Left ventricle myocardium inferior (tissue), 1 donor: ENCODE measurements around the gene TMCO4. TPM values are rescaled to one million over a fixed set of nuclear protein-coding genes. Genes with fewer than 3 reads are reported as not detected.
A peak's percentile ranks its signal among the peaks of the same experiment; 100 is the strongest.

ENCODE experiments used
- DNase-seq: peaks from one replicate; pipeline ENCODE4 v3.0.0-alpha.2; 2020
- H3K27ac ChIP-seq: fragments of 200-600 bp; replicated peaks from 2 replicates; pipeline ENCODE4 v1.8.0; 2021
- H3K27me3 ChIP-seq: fragments of 200-600 bp; 2 replicates; pipeline ENCODE4 v1.8.0; 2021; ENCODE audit warnings: low read depth
- H3K36me3 ChIP-seq: fragments of 200-600 bp; 2 replicates; pipeline ENCODE4 v1.8.0; 2021
- H3K4me1 ChIP-seq: fragments of 200-600 bp; 2 replicates; pipeline ENCODE4 v1.8.0; 2021
- H3K4me3 ChIP-seq: fragments of 200-600 bp; 2 replicates; pipeline ENCODE4 v1.8.0; 2021; ENCODE audit warnings: mild to moderate bottlenecking, moderate library complexity
- H3K9me3 ChIP-seq: fragments of 200-600 bp; replicated peaks from 2 replicates; pipeline ENCODE4 v1.8.0; 2021
- intact Hi-C: fragments of 100-400 bp; cut with micrococcal nuclease; formaldehyde crosslinking; loops from one replicate; pipeline ENCODE4 v1.11.0; 2022
- total RNA-seq: library from RNA; stranded (reverse); fragmentation: NEBNext Ultra II Directional; extraction: Animal tissue kit (Norgen Biotek cat#: 25700); gene quantifications from one replicate; pipeline ENCODE4 v1.2.1, GENCODE V29; 2021
- TF ChIP-seq, protein P1 (sequence below): fragments of 200-600 bp; IDR thresholded peaks from 2 replicates; pipeline ENCODE4 v1.8.0; 2021; ENCODE audit warnings: antibody characterized with exemption, mild to moderate bottlenecking, borderline replicate concordance
- donor health status: DM: no; HTN: yes; CAD: no; lungs with severe emphysema.

Gene TMCO4
- total RNA-seq, 1 donor from 2014 or later = 8.6 TPM

GRCh38 chr1:19678931-19679453 lies 120.7 kb downstream of the TMCO4 start:
- H3K27me3 ChIP-seq = peaks cover 24% of the 10 kb centered on the region
- no peak overlapping the region for H3K27ac ChIP-seq
- H3K4me3 ChIP-seq = no peak overlapping the region
- DNase-seq = no peak
- no peaks in the 10 kb centered on the region for H3K9me3 ChIP-seq
- intact Hi-C loops = no loop called here
- TF ChIP-seq, protein P1, sequence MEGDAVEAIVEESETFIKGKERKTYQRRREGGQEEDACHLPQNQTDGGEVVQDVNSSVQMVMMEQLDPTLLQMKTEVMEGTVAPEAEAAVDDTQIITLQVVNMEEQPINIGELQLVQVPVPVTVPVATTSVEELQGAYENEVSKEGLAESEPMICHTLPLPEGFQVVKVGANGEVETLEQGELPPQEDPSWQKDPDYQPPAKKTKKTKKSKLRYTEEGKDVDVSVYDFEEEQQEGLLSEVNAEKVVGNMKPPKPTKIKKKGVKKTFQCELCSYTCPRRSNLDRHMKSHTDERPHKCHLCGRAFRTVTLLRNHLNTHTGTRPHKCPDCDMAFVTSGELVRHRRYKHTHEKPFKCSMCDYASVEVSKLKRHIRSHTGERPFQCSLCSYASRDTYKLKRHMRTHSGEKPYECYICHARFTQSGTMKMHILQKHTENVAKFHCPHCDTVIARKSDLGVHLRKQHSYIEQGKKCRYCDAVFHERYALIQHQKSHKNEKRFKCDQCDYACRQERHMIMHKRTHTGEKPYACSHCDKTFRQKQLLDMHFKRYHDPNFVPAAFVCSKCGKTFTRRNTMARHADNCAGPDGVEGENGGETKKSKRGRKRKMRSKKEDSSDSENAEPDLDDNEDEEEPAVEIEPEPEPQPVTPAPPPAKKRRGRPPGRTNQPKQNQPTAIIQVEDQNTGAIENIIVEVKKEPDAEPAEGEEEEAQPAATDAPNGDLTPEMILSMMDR = no peak
- no peaks in the 10 kb centered on the region for H3K4me1 ChIP-seq
- H3K36me3 ChIP-seq = peaks cover 5% of the 10 kb centered on the region

- Histone ChIP-seq H3K27me3 (peaks cover 29% of the 10 kb centered on the region), H3K36me3 (peaks cover 5% of the 10 kb centered on the region), H3K27ac (no peak overlapping the region), H3K9me3 (no peaks in the 10 kb centered on the region), H3K4me3 (no peak overlapping the region), H3K4me1 (no peaks in the 10 kb centered on the region)
- no peak for DNase-seq
- TF ChIP-seq, protein P1 = no peak
- intact Hi-C loops = no loop called here
Measured at GRCh38 chr1:19678493-19678892, 121.2 kb downstream of the TMCO4 start.

DNA sequence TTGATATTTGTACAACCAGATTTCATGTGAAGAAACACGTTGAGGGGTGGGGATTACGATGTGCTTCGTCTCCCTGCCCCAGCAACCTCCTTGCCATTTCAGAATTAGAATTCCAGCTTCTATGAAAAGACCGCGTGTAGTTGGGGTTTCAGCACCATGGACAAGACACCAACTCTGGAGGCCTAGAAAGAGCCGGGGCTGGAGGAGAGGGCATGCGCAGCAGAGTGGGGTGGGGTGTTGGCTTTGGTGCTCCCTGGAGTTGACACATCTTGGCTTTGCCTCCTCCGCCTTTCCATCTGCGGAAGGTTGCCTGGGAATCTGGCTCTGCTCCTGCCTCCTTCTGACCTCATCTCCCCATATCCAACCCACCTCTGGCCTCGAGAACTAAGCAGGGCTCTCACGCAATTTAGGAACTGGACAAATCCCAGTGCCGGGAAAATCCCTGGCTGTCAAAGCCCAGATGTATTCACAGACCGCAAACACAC lies 123.2 kb downstream of the TMCO4 start:
- intact Hi-C loops = no loop called here
- Histone ChIP-seq H3K27me3 (peaks cover 50% of the 10 kb centered on the region), H3K4me1 (no peaks in the 10 kb centered on the region), H3K9me3 (no peaks in the 10 kb centered on the region), H3K4me3 (no peak overlapping the region), H3K27ac (no peak overlapping the region), H3K36me3 (no peaks in the 10 kb centered on the region)
- TF ChIP-seq, protein P1 = no peak
- peak; percentile 69 for DNase-seq

DNA sequence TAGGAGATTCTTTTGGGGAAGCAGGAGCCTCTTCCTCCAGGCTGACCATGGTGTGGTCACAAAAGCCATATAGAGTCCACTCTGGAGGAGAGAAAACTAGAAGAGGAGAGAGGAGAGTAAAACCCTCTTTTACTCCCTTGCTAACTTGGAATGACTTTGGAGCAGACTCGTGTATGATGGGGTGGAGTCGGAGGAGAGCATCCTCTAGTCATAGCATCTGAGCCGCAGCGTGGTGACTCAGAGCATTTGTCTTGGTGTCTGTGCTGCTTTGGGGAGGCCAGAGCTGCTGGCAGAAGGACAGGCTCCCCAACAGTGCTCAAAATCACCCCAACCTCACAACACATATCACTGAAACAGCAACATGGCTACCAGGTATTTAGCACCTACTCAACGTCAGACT lies 123.9 kb downstream of the TMCO4 start:
- no peak for DNase-seq
- intact Hi-C loops = no loop called here
- Histone ChIP-seq H3K27me3 (peaks cover 53% of the 10 kb centered on the region), H3K4me1 (no peaks in the 10 kb centered on the region), H3K36me3 (no peaks in the 10 kb centered on the region), H3K27ac (no peak overlapping the region), H3K9me3 (no peaks in the 10 kb centered on the region), H3K4me3 (no peak overlapping the region)
- TF ChIP-seq, protein P1 = no peak

- Histone ChIP-seq H3K9me3 (no peaks in the 10 kb centered on the region), H3K27me3 (peaks cover 80% of the 10 kb centered on the region), H3K4me1 (no peaks in the 10 kb centered on the region)
Measured at GRCh38 chr1:19672237-19672636, 127.5 kb downstream of the TMCO4 start.

More at GRCh38 chr1:19672237-19672636, 127.5 kb downstream of the TMCO4 start:
- no peak overlapping the region for H3K27ac ChIP-seq
- TF ChIP-seq, protein P1 = no peak
- H3K4me3 ChIP-seq = no peak overlapping the region
- intact Hi-C loops = no loop called here
- no peak for DNase-seq
- no peaks in the 10 kb centered on the region for H3K36me3 ChIP-seq
